TTC549 (cell line): Measurements from ENCODE around the gene PARD3.

Experiments used
- FAIRE-seq: peaks from 2 replicates; lab custom pipeline; 2012; peaks lifted over from hg19 to GRCh38; lab: Jason Lieb, UNC

Gene PARD3

GRCh38 chr10:34334908-34335307, 480.2 kb downstream of the PARD3 start:
- FAIRE-seq = no peak

GRCh38 chr10:34333513-34333912, 481.6 kb downstream of the PARD3 start:
- no peak for FAIRE-seq

GRCh38 chr10:34327184-34327583, 487.9 kb downstream of the PARD3 start:
- FAIRE-seq = no peak

GRCh38 chr10:34323192-34323591, 491.9 kb downstream of the PARD3 start:
- FAIRE-seq = no peak

DNA sequence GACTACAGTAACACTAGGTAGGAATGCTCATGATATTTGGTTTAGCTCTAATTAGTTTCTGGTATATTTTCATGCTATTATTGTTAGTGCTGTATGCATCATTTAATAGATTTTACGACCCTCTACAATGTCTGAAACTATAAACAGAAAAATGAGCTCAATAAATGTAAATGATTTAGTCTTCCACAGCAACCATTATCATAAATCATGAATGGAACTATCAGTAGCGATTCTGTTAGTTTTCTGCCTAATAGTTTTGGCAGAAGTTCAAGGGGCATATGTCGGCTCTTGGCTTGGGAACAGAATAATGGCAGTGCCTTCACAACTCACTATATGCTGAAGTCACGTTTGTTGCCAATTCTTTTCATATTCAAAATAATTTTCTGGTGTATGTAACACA, 494.8 kb downstream of the PARD3 start:
- FAIRE-seq = no peak

DNA sequence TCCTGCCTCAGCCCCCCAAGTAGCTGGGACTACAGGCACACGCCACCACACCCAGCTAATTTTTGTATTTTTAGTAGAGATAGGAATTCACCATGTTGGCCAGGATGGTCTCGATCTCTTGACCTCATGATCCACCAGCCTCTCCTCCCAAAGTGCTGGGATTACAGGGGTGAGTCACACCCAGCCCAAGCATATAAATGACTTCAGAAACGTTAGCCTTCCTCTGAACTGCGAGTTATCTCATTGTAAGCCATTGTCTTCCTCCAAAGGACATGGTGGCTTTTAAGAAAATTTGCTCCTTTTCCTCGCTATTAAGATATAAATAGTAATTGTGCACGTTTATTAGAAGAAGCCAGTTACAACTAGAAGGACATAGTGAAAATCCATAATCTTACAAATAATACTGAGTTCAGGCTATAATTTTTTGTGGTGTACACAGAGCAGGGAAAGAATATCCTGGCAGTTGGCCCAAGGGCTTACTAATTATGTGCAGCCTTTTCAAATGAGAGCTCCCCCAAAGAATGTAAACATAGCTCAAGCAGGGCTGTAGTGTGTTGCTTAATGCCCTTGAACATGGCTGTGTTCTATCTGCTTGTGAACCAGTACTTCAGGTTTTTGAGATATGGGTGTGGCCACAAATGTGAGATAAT, 495.8 kb downstream of the PARD3 start:
- no peak for FAIRE-seq

GRCh38 chr10:34316154-34316553, 498.9 kb downstream of the PARD3 start:
- no peak for FAIRE-seq

DNA sequence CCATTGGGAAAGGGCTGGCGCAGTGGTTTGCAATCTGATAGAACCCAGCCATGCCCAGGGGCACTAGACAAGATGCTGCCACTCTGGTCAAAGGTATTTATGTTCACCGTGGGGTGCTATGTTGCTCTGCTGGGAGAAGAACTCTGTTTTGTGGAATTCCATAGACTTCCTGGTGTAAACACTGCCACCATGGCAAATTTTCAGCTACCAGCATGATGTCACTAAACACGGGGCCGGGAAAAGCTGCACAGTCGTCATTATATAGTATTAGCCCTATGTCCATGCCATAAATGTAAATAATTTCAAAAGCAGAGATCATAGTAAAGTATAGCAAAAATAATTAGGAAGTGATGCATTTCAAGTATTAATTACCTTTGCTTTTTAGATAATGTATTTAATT, 500.6 kb downstream of the PARD3 start:
- FAIRE-seq = no peak

DNA sequence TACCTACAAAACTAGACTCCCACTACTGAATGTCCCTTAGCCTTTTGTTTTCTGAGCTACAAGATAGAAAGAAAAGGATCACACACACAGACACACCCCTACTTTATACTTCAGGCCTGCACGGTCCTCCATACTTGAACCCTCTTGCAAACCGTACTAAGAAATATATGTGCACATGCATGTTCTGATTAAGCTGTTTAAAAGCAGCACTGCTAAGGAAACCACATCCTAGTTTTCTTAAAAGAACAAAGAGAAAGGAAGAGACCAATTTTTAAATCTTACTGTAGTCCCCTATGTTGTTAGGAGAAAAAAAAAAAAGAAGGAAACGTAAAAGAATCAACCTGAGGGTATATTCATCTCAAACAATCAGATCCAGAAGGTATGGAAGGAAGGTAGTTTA, 501.2 kb downstream of the PARD3 start:
- no peak for FAIRE-seq

DNA sequence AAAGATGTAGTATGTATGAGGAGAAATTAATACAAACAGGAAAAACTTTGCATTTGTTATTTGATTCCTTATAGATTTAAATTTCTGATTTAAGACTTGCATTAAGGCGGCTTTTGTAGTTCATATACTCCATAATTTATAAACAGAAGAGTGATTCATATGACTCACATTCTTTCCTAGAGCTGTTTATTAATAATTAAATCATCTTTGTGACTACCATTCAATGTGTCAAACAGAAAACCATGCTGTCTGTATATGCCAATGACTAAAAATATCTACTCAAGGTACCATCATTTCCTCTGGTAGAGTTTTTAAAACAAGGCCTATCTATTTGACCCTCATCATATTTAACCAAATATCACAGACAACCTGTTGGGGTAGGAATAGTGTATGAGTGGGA, 501.7 kb downstream of the PARD3 start:
- FAIRE-seq = no peak

- FAIRE-seq = no peak
These were observed 503.4 kb downstream of the PARD3 start for GRCh38 chr10:34311679-34312078.

GRCh38 chr10:34310234-34310633, 504.9 kb downstream of the PARD3 start:
- no peak for FAIRE-seq

DNA sequence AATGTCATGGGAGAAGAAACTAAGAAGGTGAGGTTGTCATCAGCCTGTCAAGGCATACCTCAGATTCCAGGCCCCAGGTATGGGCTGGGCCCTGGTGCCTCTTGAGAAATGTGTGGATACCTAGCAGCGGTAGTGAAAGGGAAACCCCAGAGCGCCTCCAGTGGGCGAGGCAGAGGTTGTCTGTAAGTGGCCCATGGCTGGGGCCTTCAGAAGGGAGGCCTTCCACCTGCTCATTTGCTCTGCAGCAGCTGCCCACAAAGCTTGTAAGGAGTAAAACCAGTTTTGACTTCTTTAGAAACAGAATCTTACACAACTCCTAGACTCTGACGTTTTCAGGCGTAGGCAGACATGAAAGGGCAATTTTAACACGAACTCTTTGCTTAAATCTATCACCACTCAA, 509.9 kb downstream of the PARD3 start:
- FAIRE-seq = no peak

DNA sequence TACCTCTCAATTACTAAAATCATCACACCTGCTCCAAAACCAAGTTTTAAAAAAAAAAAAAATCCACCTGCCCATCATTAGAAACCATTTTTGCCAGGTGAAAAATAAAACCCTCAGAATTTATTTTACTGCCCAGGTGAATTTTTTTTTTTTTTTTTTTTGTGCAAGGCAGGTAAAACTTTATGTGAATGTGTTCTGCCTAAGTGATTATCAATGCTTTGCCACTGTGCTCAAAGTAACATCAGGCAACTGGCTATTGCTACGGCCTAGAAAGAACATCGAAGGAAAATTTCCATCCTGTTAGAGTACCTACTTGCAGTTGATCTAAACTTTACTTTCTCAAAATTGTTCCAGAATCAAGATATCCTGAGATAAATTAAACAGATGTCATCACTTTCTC, 512.1 kb downstream of the PARD3 start:
- FAIRE-seq = no peak

GRCh38 chr10:34299105-34299611, 515.9 kb downstream of the PARD3 start:
- no peak for FAIRE-seq

GRCh38 chr10:34298346-34298818, 516.7 kb downstream of the PARD3 start:
- FAIRE-seq = no peak

- FAIRE-seq = no peak
These were observed 517.4 kb downstream of the PARD3 start for GRCh38 chr10:34297541-34298345.

- no peak for FAIRE-seq
These were observed 520.0 kb downstream of the PARD3 start for GRCh38 chr10:34295142-34295548.

- FAIRE-seq = no peak
These were observed 521.0 kb downstream of the PARD3 start for GRCh38 chr10:34294137-34294536.

DNA sequence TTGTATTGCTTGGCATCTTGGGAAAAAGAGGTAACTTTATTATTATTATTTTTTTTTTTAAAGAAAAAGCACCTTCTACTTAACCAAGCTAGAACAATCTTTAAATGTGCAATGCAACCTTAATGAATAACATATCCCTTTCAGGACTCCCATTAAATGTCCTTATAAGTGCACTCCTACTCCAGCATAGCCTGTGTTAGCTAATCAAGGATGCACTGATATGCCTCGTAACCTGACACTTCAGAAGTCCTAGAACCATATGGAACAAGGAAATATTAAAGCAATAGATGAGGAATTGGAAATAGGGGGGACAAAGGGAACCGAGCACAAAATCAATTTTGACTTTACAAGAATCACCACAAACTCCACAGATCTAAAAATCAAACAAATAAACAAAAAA, 522.4 kb downstream of the PARD3 start:
- no peak for FAIRE-seq

DNA sequence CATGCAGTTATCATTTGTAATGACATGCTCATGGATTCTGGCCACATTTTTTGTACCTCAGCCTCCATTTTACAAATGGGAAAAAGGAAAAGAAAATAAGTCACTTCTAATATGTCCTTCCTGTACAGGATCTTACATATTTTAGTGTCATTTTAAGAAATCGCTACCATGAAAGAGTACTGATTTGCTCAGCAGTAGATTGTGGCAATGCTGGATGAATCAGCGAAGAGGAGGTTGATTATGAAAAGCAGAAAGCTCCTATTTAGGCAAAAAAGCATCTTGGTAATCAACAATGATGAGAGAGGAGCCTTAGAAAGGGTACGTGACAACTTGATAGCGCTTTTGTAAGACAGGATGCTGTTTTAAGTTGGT, 522.9 kb downstream of the PARD3 start:
- no peak for FAIRE-seq

DNA sequence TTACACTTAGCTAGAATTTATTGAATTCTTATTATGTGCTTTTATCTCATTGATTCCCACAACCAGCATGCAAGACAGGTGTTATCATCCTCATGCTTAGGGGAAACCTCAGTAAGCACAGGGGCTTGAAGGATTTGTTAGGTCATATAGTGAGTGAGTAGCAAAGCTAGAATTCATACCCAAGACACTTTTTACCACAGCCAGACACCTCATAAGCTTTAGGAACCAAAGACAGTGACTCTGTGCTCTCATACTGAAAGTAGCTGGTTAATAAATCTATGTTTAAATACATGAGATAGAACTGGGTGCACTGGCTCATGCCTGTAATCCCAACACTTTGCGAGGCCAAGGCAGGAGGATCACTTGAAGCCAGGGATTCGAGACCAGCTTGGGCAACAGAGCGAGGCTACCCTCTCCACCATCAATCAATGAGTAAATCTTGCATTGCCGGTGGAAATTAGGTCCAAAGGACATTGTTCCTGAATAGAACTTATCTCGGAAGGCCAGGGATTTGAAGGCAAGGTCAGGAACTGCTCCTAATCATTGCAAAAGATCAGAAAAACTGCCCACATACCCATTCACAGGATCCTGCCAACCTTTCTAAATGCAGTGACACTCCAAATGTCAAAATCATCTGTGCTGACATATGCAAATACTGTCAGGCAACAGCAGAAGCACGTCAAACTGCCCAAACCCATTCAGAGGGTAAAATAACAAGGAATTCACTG, 523.5 kb downstream of the PARD3 start:
- no peak for FAIRE-seq
